Mucosa of gallbladder (tissue), 1 donor: Measurements from ENCODE around the gene RUVBL1. TPM values are rescaled to one million over a fixed set of nuclear protein-coding genes. Genes with fewer than 3 reads are reported as not detected.

Experiments
- DNase-seq: peaks from one replicate; pipeline ENCODE4 v3.0.0-alpha.2; 2020; ENCODE audit warnings: low spot score
- total RNA-seq: library from RNA; stranded (reverse); gene quantifications from one replicate; pipeline ENCODE4 v1.2.1, GENCODE V29; 2021
- donor health status: DM: no; HTN: no; CAD: no.

RUVBL1 gene
- total RNA-seq, 1 donor from 2014 or later: 20.6 TPM

DNA sequence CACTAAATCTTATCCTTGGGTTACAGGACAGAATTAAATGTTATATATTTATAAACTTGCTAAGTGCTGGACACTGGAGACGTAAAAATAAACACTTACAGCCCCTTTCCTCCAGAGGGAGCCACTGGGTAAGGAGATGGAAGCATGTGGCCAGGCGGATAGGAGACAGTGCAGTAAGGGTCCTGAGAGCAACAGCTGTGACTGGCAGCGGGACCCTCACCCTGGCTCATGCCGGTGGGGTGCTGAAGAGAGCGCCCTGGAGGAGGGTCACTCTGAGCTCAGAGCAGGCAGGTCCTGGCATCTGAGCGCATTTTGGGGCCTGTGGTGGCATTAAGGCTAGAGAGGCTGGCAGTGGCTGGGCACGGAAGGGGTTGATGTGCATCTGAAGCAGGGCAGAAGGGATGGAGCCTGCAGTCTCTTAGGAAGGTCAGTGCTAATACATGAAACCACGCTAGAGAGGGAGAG is 55.4 kb downstream of the RUVBL1 start:
- no peak for DNase-seq

GRCh38 chr3:128067489-128067888 is 56.1 kb downstream of the RUVBL1 start:
- DNase-seq: no peak

GRCh38 chr3:128066676-128067075 is 56.9 kb downstream of the RUVBL1 start:
- DNase-seq: no peak

- DNase-seq: no peak
Observed at GRCh38 chr3:128066114-128066513, 57.5 kb downstream of the RUVBL1 start.

- no peak for DNase-seq
Observed at GRCh38 chr3:128064962-128065361, 58.6 kb downstream of the RUVBL1 start.

GRCh38 chr3:128063865-128064264 is 59.7 kb downstream of the RUVBL1 start:
- no peak for DNase-seq

DNA sequence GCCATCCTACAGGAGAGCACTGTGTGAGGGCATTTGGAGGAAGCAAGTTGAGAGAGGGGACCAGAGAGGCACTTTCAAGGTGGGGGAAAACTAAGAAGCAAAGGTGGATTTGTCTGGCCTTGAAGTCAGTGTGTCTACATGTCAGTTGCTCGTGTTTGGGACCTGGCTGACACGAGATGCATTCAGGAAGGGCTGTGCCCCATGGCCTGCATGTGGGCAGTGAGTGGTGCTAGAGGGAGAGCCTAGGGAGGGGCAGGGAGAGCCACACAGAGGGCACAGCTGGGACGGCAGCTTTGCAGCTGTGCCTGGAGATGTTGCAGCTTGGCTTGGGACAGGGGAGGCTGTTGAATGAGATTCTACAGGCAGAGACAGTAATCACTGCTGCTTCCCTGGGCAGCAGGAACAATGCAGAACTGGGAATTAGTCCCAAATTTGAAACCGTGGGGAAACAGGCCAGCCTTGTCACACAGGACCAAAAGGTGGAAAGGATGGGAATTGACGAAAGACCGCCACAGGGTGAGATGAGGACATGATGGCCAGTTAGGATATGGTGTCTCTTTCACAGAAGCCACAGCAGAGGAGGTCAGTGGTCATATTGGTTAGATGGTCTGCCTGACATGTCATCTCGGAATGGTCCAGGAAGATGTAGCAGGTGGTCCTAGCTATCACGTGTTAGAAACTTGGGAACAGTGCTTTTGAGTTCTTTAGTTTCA is 61.4 kb downstream of the RUVBL1 start:
- no peak for DNase-seq

GRCh38 chr3:128060473-128061381 is 62.9 kb downstream of the RUVBL1 start:
- no peak for DNase-seq

DNA sequence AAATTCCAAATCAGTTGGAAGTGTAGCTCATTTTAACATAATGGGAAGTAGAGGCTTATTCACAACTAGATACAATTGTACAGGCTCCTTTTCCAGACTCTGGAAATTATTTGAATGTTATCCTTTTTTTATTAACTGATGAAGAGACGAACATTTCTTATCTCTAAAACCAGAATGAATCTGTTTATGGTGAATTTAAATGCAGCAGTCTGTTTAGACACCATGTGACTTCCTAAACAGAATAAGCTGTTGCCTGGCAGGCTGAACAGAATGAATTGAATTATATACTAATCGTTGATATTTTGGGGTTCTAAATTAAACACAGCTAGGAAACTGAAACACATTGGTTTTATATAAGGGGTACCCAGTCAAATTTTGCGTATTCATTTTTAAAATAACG is 67.4 kb downstream of the RUVBL1 start:
- DNase-seq: no peak

DNA sequence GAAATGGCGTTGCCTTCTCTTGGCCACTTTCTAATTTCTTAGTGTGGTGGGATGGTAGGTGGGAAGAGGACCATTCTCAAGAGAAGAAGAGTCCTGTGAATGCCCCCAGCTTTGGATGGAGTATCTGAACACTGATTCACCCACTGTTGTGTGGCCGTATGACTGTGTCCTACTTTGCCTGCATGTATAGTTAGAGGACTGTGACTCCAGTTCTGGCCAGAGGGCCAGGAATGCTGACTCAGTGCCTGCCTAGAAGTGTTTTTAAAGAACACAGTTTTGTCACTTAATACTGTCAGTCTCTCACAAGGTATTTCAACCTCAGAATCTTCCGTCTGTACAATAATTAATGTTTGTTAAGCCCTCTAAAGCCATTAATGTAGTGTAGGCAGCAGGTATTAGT is 69.2 kb downstream of the RUVBL1 start:
- no peak for DNase-seq

DNA sequence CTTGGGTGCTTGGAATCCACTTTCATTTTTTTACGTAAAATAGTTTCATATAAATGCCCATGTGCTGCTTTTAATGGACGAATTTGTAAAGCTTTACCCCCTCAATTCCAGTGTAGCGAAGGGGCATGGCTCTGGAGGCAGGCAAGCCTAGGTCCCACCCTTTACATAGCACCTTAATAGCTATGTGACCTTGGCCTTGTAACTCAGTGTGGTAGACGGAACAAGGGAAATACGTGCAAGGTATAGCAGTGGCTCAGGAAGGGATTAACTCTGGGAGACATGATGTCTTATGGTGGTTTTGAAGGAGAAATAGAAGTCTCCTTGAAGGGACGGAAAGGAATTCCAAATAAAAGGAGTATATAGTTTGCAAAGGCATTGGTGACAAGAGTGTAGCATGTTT is 70.0 kb downstream of the RUVBL1 start:
- DNase-seq: no peak

DNA sequence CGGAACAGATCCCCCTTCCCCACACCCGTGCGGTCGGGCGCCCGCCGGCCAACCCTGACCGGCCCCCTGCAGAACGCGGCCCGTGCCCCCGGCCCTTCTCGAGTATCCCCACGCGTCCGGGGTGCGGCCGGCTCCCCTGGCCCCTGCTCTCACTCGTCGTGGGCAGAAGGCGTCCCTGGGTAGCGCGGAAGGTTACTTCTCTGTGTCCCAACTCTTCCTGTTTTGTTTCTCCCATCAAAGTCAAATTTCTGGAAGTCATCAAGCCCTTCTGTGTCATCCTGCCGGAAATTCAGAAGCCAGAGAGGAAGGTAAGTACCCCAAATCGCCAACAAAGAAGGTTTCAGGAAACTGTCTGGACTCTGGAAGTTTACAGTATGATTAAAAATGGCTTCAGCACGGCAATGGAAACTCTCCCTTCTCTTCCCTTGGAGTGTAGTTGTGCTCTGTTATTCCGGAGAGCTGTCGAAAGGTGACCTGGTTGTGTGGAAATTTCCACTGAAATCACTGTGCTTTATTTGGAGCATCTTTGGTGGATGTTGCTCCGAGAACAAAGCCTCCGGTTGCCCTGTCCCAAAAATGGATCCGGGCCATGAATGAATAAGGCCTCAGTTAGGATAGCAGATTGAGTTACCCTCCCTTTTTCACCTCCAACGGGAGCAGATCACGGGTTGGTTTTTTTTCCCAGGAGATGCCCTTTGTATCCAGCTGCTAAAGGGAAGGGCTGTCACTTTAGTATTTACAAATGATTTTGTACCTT is 70.8 kb downstream of the RUVBL1 start:
- no peak for DNase-seq

- DNase-seq: peak; percentile 95
Observed at GRCh38 chr3:128051837-128052594, 71.6 kb downstream of the RUVBL1 start, which contains the start of gene SEC61A1. TSS of gene SEC61A1 (plus strand) at chr3:128052437. CDS start at chr3:128052553, 116 bp downstream.

- DNase-seq: no peak
Observed at GRCh38 chr3:128051459-128051836, 72.2 kb downstream of the RUVBL1 start.

GRCh38 chr3:128050597-128050996 is 73.0 kb downstream of the RUVBL1 start:
- DNase-seq: no peak

- DNase-seq: no peak
Observed at GRCh38 chr3:128041344-128041743, 82.3 kb downstream of the RUVBL1 start.

GRCh38 chr3:128040660-128041059 is 83.0 kb downstream of the RUVBL1 start:
- DNase-seq: no peak

DNA sequence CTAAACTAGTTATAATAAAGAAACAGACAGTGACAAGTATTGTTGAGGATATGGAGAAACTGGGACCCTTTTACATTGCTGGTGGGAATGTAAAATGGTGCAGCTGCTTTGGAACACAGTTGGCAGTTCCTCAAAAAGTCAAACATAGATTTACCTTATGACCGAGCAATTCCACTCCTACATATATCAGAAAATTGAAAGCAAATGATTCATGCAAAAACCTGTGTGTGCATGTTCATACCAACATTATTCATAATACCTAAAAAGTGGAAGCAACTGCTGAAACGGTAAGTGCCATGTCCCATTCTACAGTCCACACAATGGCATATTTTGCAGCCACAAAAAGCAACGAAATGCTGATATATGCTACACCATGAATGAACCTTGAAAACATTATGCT is 83.6 kb downstream of the RUVBL1 start:
- no peak for DNase-seq

GRCh38 chr3:128036119-128036518 is 87.5 kb downstream of the RUVBL1 start:
- DNase-seq: no peak

GRCh38 chr3:128033102-128033501 is 90.5 kb downstream of the RUVBL1 start:
- DNase-seq: no peak
